ENCODE measurements around the gene SMIM38.

DNA sequence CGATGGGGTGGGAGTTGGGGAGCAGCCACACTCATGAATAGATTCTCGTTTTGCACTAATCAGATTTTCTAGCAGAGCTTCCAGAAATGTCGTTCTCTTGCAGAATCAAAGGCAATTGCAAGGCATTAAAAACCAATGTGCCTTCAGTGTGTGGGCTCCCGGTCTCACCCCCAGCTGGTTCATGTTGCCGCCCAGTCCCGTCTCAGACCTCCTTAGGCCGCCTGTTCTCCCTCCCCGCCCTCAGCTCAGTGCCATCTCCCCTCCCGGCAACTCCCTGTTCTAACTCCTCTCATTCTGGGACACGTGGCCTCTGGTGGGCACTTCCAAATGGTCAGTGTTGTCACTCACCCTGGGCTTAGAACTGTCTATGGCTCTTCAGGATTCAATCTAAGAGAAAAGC is 42.5 kb upstream of the SMIM38 start:
- TF ChIP-seq CTCF (IDR thresholded peaks at IDR 0.05) (no peak), POLR2A (IDR thresholded peaks at IDR 0.05) (no peak)

Data from lower leg skin (tissue), 3 donors.